ENCODE measurements around the gene SLC12A6.

Gene SLC12A6

GRCh38 chr15:34259566-34259965 is 78.0 kb downstream of the SLC12A6 start:
- DNase-seq (ENCODE audit: low read depth) = peak; percentile 21

- no peak for DNase-seq (ENCODE audit: low read depth)
Measured at GRCh38 chr15:34258151-34258550, 79.4 kb downstream of the SLC12A6 start.

DNA sequence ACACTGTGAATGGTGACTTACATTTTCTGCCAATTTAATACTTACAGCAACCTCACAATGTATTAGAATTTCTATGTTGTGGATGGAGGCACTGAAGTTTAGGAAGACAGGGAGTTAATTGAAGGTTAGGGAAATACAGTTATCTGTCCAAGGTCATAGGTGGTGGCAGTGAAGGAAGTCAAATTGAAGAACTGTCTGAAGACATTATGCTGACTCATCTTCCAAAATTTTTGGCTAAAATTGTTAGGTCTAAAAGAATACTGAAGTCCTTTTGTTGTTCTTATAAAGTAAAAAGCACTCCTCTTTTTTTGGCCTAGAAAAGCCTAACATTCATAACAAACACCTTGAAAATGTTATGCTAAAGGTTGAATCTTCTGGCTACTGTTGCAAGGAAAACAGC is 85.0 kb downstream of the SLC12A6 start:
- no peak for DNase-seq (ENCODE audit: low read depth)

DNA sequence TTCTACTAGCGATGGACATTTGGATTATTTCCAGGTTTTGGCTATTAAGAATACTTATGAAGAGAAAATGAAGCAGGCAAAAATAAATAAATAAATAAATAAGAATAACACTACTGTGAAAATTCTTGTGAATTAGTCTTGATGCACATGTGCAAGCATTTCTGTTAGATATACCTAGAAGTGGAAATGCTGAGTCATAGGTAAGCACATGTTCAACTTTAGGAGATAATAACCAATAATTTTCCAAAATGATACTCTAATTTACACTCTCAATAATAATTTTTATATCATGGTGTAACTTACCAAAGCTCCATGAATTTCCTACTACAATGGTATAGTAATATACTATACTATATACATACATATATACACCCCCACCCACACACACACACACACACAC is 89.4 kb downstream of the SLC12A6 start:
- DNase-seq (ENCODE audit: low read depth) = no peak

- peak; percentile 10 for DNase-seq (ENCODE audit: low read depth)
Measured at GRCh38 chr15:34246276-34246976, 91.2 kb downstream of the SLC12A6 start.

GRCh38 chr15:34243226-34243625 is 94.4 kb downstream of the SLC12A6 start:
- DNase-seq (ENCODE audit: low read depth) = peak; percentile 17

- no peak for DNase-seq (ENCODE audit: low read depth)
Measured at GRCh38 chr15:34242331-34242710, 95.3 kb downstream of the SLC12A6 start.

DNA sequence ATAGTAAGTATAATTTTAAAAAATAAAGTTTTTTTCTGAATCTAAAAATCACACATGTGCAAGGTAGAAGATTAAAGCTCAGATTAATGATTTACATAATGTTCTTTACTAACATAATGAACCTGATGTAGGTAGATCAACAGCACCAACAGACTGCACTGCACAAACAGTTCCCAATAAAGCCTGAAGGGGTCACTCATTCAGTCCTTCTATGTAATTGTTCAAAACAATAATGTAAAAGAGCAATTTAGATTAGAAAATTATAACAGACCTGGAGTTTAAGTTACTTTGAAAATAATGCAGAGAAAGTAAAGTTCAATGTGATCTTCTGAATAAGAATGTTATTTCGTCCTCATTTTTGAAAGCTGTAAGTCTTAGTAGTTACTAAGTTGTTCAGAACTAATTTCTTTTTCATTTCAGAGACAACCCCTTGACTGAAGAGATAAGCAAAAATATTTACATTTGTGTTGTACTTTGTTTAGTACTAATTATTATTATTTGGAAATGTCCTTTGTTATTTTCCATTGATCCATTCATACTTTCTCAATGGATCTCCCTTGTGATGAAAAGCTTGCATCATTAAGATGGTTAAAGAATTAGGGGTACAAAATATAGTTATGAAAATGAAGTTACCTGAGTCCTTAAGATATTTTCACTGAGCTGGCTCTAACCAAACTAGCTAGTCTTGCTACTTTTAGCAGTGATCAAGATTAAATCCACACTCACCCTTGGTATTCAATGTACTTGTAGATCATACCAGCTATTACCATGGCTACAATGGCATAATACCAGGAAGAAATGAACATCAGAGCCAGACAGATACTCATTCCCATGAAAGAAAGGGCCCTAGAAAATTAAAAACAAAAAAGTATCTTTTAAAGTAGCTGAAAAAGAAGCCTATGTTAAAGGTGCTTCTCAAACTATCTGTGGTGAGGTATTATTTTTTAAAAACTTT is 95.9 kb downstream of the SLC12A6 start:
- DNase-seq (ENCODE audit: low read depth) = peak; percentile 53

GRCh38 chr15:34240537-34240936 is 97.0 kb downstream of the SLC12A6 start:
- DNase-seq (ENCODE audit: low read depth) = no peak

GRCh38 chr15:34239151-34239808 is 98.3 kb downstream of the SLC12A6 start:
- DNase-seq (ENCODE audit: low read depth) = peak; percentile 74

GRCh38 chr15:34233614-34234013 is 104.0 kb downstream of the SLC12A6 start:
- DNase-seq (ENCODE audit: low read depth) = no peak

DNA sequence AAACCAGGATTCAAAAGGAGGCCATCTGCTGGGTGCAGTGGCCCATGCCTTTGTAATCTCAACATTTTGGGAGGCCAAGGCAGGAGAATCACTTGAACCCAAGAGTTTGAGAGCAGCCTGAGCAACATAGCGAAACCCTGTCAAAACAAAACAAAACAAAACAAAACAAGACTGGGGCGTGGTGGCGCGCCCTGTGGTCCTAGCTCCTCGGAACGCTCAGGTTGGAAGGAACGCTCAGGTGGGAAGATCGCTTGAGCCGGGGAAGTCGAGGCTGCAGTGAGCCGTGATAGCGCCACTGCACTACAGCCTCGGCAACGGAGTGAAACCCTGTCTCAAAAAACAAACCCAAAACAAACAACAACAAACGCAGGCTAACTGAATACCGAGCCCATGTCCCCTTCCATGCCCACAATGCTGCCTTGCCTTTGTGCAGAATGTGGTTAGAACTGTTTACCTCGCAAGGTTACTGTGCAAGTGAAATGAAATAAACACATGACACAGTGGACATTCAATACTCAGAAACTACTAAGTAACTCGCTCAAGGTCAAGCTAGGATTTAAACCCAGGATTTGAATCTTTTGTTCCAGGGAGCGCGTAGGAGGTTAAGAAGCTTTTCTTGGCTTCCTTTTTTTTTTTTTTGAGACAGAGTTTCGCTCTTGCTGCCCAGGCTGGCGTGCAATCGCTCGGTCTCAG is 113.5 kb downstream of the SLC12A6 start:
- no peak for DNase-seq (ENCODE audit: low read depth)

DNA sequence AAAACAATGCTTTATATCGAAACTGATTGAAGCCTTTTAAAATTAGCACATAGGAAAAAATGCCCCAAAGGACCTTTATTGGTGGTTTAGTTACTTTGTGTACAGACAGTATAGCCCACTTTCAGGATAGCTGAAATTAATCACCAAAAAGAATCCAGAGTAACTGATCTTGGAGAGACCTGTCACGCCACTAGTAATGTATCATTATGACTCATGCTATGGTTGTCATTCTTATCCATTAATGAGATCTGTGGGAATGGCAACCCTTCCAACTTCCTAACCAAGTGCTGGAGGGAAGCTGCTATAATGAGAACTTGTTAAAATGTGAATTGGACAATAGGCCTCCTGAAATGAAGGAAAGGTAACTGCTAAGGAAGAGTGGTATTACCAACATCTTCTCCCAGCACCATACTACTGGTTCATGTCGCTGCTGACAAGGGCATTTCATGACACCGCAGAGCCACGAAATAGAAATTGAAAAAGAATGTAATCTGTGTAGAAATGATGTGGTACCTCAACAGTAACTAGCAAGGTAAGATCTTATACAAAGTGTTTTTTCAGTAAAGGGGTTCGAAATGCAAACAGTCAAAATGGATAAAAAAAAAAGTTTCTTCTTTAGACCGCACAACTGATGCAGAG is 119.9 kb downstream of the SLC12A6 start:
- DNase-seq (ENCODE audit: low read depth) = peak; percentile 42

DNA sequence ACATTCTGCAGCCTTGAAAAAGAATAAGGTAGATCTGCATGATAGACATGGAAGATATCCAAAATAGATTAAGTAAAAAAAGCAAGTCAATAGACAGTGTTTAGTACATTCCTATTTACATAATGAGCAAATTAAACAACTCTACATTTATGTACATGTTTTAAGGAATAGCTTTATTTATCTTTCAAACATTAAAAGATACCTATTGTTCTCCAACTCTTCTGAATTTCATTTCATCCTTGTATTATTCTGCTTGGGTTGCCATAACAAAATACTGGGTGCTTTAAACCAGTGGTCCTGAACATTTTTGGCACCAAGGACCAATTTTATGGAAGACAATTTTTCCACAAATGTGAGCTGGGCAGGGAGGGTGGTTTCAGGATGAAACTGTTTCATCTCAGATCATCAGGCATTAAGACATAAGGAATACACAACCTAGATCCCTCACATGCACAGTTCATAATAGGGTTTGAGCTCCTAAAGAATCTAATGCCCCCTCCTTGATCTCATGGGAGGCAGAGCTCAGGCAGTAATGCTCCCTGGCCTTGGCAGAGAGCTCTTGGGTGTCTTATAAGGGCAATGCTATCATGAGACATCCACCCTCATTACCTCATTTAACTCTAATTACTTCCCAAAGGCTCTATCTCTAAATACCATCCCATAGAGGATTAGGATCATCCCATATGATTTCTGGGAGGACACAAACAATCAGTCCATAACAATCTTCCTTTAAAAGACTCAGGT is 120.9 kb downstream of the SLC12A6 start:
- DNase-seq (ENCODE audit: low read depth) = no peak

GRCh38 chr15:34214135-34214534 is 123.4 kb downstream of the SLC12A6 start:
- no peak for DNase-seq (ENCODE audit: low read depth)

DNA sequence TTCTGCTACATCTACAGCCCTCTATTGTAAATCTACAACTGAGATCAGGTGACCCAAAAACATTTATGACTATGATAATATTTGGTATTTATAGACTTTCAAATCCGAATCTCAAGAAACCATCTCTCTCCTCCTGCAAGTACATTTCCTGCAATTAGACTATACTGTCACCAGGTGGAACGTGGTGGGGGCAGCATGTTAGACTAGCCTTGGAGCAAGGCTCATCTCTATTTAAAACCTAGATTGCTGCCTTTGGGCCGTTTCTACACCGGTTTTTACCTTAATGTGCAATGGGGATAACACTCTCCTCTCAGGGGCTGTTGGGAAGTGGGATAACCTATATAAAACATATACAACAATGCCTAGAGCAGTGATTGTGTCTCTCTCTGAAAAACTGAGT is 123.9 kb downstream of the SLC12A6 start:
- no peak for DNase-seq (ENCODE audit: low read depth)

DNA sequence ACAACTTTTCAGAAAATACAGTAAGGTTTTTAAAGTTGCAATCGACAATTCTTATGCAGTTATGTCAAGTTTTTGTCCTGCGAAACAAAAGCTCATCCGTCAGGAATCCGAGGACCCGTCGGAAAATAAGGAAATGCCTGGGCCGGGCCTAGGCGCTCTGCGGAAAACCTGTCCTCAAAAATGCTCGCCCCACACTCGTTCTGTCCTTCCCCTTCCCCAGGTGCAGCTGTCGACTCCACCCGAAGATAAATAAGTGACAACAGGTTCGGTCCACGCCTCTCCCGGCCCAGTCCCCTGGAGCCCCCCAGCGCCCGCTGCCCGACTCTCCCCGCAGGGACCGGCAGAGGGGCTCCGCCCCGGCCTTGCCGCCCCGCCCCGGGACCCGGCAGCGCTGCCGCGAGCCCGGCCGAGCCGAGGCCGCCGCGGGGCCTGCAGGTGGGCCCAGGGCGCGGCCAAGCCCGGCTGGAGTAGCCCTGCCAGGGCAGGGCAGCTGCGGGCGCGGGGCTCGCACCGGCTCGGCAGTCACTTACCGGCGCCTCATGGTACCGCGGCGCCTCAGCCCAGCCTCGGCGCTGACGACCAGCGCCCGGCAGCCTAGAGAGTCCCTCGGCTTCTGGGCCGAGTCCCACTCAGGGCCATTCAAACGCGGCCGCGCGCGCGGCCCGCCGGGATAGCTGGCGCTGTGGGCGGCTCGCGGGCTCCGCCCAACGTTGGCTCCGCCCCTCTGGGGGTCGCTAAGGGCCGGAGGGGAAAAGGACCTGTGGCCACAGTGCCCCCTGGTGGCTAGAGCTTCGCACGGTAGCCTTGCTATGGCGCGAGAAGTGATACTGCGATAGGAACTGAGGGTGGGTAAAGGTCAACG is 127.9 kb downstream of the SLC12A6 start, which contains the start of gene KATNBL1:
TSS of gene KATNBL1 (minus strand) at position 676 of the 862 bp plus-strand sequence. CDS start 46,420 bp downstream, outside the sequence.
- peak; percentile 85 for DNase-seq (ENCODE audit: low read depth)

- DNase-seq (ENCODE audit: low read depth) = peak; percentile 40
Measured at GRCh38 chr15:34206011-34206410, 131.6 kb downstream of the SLC12A6 start.

- DNase-seq (ENCODE audit: low read depth) = no peak
Measured at GRCh38 chr15:34203936-34204335, 133.6 kb downstream of the SLC12A6 start.

DNA sequence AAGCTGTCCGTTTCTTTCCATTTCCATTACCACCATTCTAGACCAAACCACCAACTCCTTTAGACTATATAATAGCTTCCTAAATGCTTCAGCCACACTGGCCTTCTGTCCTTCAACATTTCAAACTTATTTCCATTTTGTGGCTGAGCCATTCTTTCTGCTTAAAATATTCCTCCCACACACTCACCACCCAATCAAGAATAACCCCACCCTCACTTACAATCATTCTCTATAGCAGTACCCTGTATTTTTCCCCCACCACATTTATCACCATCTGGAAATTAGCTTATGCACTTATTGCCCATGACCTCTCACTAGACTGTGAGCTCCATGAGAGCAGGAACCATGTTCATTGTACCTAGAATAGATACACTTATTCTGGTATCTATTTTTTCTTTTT is 134.3 kb downstream of the SLC12A6 start:
- no peak for DNase-seq (ENCODE audit: low read depth)
